ENCODE results near the gene DNAJC5. TPM values are rescaled to one million over a fixed set of nuclear protein-coding genes. Genes with fewer than 3 reads are reported as not detected.
"Not testable (repeated sequence)": the region's sequence is repeated elsewhere in the genome, so short reads cannot be mapped to it uniquely, and the experiment has no call there.

DNAJC5 gene
- total RNA-seq, 1 donor from 2014 or later, result 49.8 TPM

DNA sequence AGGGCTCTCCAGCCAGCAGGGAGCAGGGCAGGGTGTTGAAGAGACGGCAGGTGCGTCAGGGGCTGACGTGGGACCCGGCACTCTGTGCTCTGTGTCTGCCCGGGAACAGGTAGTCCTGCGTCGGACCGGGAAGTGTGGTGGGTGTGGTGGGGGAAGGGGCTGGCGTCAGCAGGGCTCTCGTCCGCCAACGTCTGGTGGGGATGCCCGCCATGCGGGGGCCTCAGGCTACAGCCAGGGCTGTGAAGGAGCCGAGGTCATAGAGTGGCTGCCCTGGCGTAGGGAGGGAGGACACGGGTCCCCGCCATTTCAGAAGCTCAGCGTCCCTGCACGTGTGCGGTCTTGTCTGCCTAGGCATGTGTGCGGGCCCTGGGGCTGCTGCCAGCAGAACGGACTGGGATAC, 25.3 kb downstream of the DNAJC5 start:
- intact Hi-C loops (cut with DNase I), result no loop called here
- H3K4me1 ChIP-seq, result no peaks in the 10 kb centered on the region
- no peak for TF ChIP-seq CTCF (IDR thresholded peaks at IDR 0.05)
- H3K4me3 ChIP-seq, result no peak overlapping the region
- no peaks in the 10 kb centered on the region for H3K9me3 ChIP-seq
- H3K27me3 ChIP-seq, result no peaks in the 10 kb centered on the region
- H3K27ac ChIP-seq, result no peak overlapping the region
- ATAC-seq (no peak), DNase-seq (no peak)
- peaks cover 19% of the 10 kb centered on the region for H3K36me3 ChIP-seq

- Histone ChIP-seq H3K4me1 (no peaks in the 10 kb centered on the region), H3K36me3 (peaks cover 22% of the 10 kb centered on the region), H3K27me3 (no peaks in the 10 kb centered on the region), H3K9me3 (no peaks in the 10 kb centered on the region), H3K27ac (no peak overlapping the region), H3K4me3 (no peak overlapping the region)
- no peak for ATAC-seq
- TF ChIP-seq CTCF (IDR thresholded peaks at IDR 0.05), result no peak
- no peak for DNase-seq
- intact Hi-C loops (cut with DNase I), result no loop called here
Observed at GRCh38 chr20:63923651-63924050, 28.7 kb downstream of the DNAJC5 start.

- ATAC-seq (no peak), DNase-seq (no peak)
- TF ChIP-seq CTCF (IDR thresholded peaks at IDR 0.05), result no peak
- intact Hi-C loops (cut with DNase I), result no loop called here
- Histone ChIP-seq H3K4me3 (no peak overlapping the region), H3K9me3 (no peaks in the 10 kb centered on the region), H3K4me1 (no peaks in the 10 kb centered on the region), H3K36me3 (peaks cover 23% of the 10 kb centered on the region), H3K27me3 (no peaks in the 10 kb centered on the region), H3K27ac (no peak overlapping the region)
Observed at GRCh38 chr20:63924241-63924640, 29.3 kb downstream of the DNAJC5 start.

- intact Hi-C loops (cut with DNase I), result no loop called here
- peaks cover 43% of the 10 kb centered on the region for H3K36me3 ChIP-seq
- TF ChIP-seq CTCF (IDR thresholded peaks at IDR 0.05), result no peak
- no peak overlapping the region for H3K4me3 ChIP-seq
- no peaks in the 10 kb centered on the region for H3K27me3 ChIP-seq
- ATAC-seq (no peak), DNase-seq (no peak)
- H3K4me1 ChIP-seq, result no peaks in the 10 kb centered on the region
- H3K27ac ChIP-seq, result no peak overlapping the region
- no peaks in the 10 kb centered on the region for H3K9me3 ChIP-seq
Observed at GRCh38 chr20:63926298-63926697, 31.4 kb downstream of the DNAJC5 start.

DNA sequence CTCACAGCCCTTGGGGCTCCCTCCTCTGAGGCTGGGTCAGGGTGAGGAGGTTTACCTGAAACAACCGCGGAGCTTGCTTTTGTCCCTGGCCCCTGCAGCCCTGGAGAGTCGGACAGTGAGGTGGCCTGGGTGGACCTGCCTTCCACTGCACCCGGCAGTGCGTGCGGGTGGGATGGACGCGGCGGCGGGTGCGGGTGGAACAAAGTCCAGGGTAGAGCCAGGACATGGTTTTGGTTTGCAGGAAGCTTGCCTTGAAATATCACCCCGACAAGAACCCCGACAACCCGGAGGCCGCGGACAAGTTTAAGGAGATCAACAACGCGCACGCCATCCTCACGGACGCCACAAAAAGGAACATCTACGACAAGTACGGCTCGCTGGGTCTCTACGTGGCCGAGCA, 34.1 kb downstream of the DNAJC5 start:
- H3K4me3 ChIP-seq, result no peak overlapping the region
- H3K27ac ChIP-seq, result no peak overlapping the region
- no peaks in the 10 kb centered on the region for H3K9me3 ChIP-seq
- no peaks in the 10 kb centered on the region for H3K4me1 ChIP-seq
- ATAC-seq (no peak), DNase-seq (no peak)
- intact Hi-C loops (cut with DNase I), result no loop called here
- H3K27me3 ChIP-seq, result no peaks in the 10 kb centered on the region
- TF ChIP-seq CTCF (IDR thresholded peaks at IDR 0.05), result no peak
- H3K36me3 ChIP-seq, result peaks cover 67% of the 10 kb centered on the region

GRCh38 chr20:63929473-63929883, 34.6 kb downstream of the DNAJC5 start:
- H3K36me3 ChIP-seq, result peaks cover 71% of the 10 kb centered on the region
- H3K9me3 ChIP-seq; H3K27ac ChIP-seq; DNase-seq; H3K27me3 ChIP-seq; ATAC-seq; H3K4me3 ChIP-seq; intact Hi-C loops (cut with DNase I); H3K4me1 ChIP-seq: not testable (repeated sequence)

Measured in upper lobe of right lung (tissue), 1 donor.